Right cardiac atrium (tissue), 5 donors: ENCODE data around the gene ID3. TPM values are rescaled to one million over a fixed set of nuclear protein-coding genes. Genes with fewer than 3 reads are reported as not detected.

ENCODE experiments used
- ATAC-seq, 2 donors: fragments of 200-7000 bp; cut with Tn5 transposase; one replicate each; pipeline versions ENCODE4 v1.8.0 to v1.9.1; 2020; ENCODE audit warnings: moderate library complexity in 2 of 2, mild to moderate bottlenecking in 1 of 2
- DNase-seq, 3 donors: peaks; one replicate each; pipeline ENCODE4 v3.0.0-alpha.2; 2020
- H3K27ac ChIP-seq: one replicate; pipeline ENCODE4 v1.5.1; 2013; ENCODE audit warnings: mild to moderate bottlenecking, low read length, control low read depth, moderate library complexity
- H3K27me3 ChIP-seq: one replicate; pipeline ENCODE4 v1.6.1; 2013; ENCODE audit not compliant: control insufficient read depth, insufficient read depth
- H3K4me1 ChIP-seq: one replicate; pipeline ENCODE4 v1.6.1; 2013; ENCODE audit warnings: low read length; ENCODE audit not compliant: control insufficient read depth, insufficient read depth
- H3K4me3 ChIP-seq: one replicate; pipeline ENCODE4 v1.5.1; 2013; ENCODE audit warnings: low read length, control low read depth
- H3K9me3 ChIP-seq: one replicate; pipeline ENCODE4 v1.6.1; 2013; ENCODE audit warnings: low read length; ENCODE audit not compliant: control insufficient read depth
- WGBS: extraction: QIAGEN DNeasy Blood & Tissue Kit; methylation state at CpG from one replicate; pipeline ENCODE4 v1.1.7; 2013; 5-methylcytosine and 5-hydroxymethylcytosine counted together
- intact Hi-C, 4 donors: fragments of 100-400 bp; cut with DNase I; formaldehyde crosslinking; loops; one replicate each; pipeline versions ENCODE4 v1.11.0 to v1.14.0; 2022 to 2023
- polyA plus RNA-seq: library from polyadenylated mRNA; stranded (reverse); fragments of 200-250 nt; gene quantifications from one replicate; pipeline ENCODE4 v1.2.3, GENCODE V29; 2013
- total RNA-seq, 4 donors: library from RNA; stranded (reverse); fragmentation: NEBNext Ultra II Directional; extraction: Animal tissue kit (Norgen Biotek cat#: 25700); gene quantifications; one replicate each; pipeline ENCODE4 v1.2.1, GENCODE V29; 2021
- donor health status: healthy with polysubstance abuse.
- donor health status: DM: no; HTN: yes; CAD: no.
- donor health status: DM: no; HTN: no; CAD: no.
- donor health status: DM: no; HTN: yes; CAD: no; lungs with severe emphysema.
- donor health status: DM: yes; HTN: yes; CAD: no.

ID3 gene
- total and polyA plus RNA-seq, 5 donors: 162 to 225 (median 179) TPM

GRCh38 chr1:23530087-23530746 lies 29.1 kb downstream of the ID3 start:
- 7% methylated on average over 22 of the region's 22 CpGs for WGBS
- DNase-seq (no peak), ATAC-seq (peak in 1 of 2 donors; percentile 2)

GRCh38 chr1:23529146-23530086 lies 29.9 kb downstream of the ID3 start:
- no peaks in the 10 kb centered on the region for H3K9me3 ChIP-seq
- H3K4me3 ChIP-seq: no peak overlapping the region
- WGBS: 64% methylated on average over 8 of the region's 8 CpGs
- intact Hi-C loops: loop anchor here in 1 of 4 donors (10.0 kb wide), 1 partner anchor 245 kb away; no protein-coding TSS in a partner anchor
- H3K27ac ChIP-seq: no peak overlapping the region
- no peak for ATAC-seq
- no peaks in the 10 kb centered on the region for H3K4me1 ChIP-seq
- H3K27me3 ChIP-seq: no peaks in the 10 kb centered on the region
- no peak for DNase-seq

More at GRCh38 chr1:23530087-23530746, 29.1 kb downstream of the ID3 start:
- peak overlapping the region; percentile 53 for H3K4me3 ChIP-seq
- intact Hi-C loops: loop anchor here in 1 of 4 donors (10.0 kb wide), 1 partner anchor 245 kb away; no protein-coding TSS in a partner anchor
- no peaks in the 10 kb centered on the region for H3K4me1 ChIP-seq
- no peaks in the 10 kb centered on the region for H3K9me3 ChIP-seq
- H3K27ac ChIP-seq: no peak overlapping the region
- no peaks in the 10 kb centered on the region for H3K27me3 ChIP-seq

GRCh38 chr1:23528250-23528978 lies 30.9 kb downstream of the ID3 start:
- no peaks in the 10 kb centered on the region for H3K9me3 ChIP-seq
- intact Hi-C loops: no loop called here
- no peaks in the 10 kb centered on the region for H3K4me1 ChIP-seq
- 13% methylated on average over 9 of the region's 9 CpGs for WGBS
- H3K4me3 ChIP-seq: no peak overlapping the region
- no peaks in the 10 kb centered on the region for H3K27me3 ChIP-seq
- DNase-seq: peak; percentile 86 to 92 (median 92)
- ATAC-seq: peak; percentile 70 to 82
- H3K27ac ChIP-seq: no peak overlapping the region

GRCh38 chr1:23527900-23528249 lies 31.4 kb downstream of the ID3 start:
- no peak for ATAC-seq
- no peak overlapping the region for H3K4me3 ChIP-seq
- no peaks in the 10 kb centered on the region for H3K27me3 ChIP-seq
- intact Hi-C loops: no loop called here
- WGBS: 68% methylated on average over 6 of the region's 6 CpGs
- no peaks in the 10 kb centered on the region for H3K4me1 ChIP-seq
- H3K27ac ChIP-seq: no peak overlapping the region
- DNase-seq: no peak
- H3K9me3 ChIP-seq: no peaks in the 10 kb centered on the region

- intact Hi-C loops: no loop called here
- 91% methylated on average over 7 of the region's 7 CpGs for WGBS
- ATAC-seq (no peak), DNase-seq (no peak)
- H3K27me3 ChIP-seq: no peaks in the 10 kb centered on the region
- no peak overlapping the region for H3K27ac ChIP-seq
- H3K4me3 ChIP-seq: no peak overlapping the region
- H3K9me3 ChIP-seq: no peaks in the 10 kb centered on the region
- H3K4me1 ChIP-seq: no peaks in the 10 kb centered on the region
Observed at GRCh38 chr1:23527366-23527765, 31.9 kb downstream of the ID3 start.

GRCh38 chr1:23526329-23527041 lies 32.8 kb downstream of the ID3 start:
- no peak overlapping the region for H3K27ac ChIP-seq
- no peaks in the 10 kb centered on the region for H3K27me3 ChIP-seq
- no peaks in the 10 kb centered on the region for H3K4me1 ChIP-seq
- ATAC-seq (no peak), DNase-seq (no peak)
- no peak overlapping the region for H3K4me3 ChIP-seq
- H3K9me3 ChIP-seq: no peaks in the 10 kb centered on the region
- intact Hi-C loops: no loop called here
- WGBS: 96% methylated on average over 8 of the region's 8 CpGs

- ATAC-seq (no peak), DNase-seq (no peak)
- Histone ChIP-seq H3K9me3 (no peaks in the 10 kb centered on the region), H3K4me3 (no peak overlapping the region), H3K27ac (no peak overlapping the region), H3K27me3 (no peaks in the 10 kb centered on the region), H3K4me1 (no peaks in the 10 kb centered on the region)
- WGBS: 74% methylated on average over 5 of the region's 5 CpGs
- intact Hi-C loops: no loop called here
Observed at GRCh38 chr1:23525558-23526250, 33.6 kb downstream of the ID3 start.

- intact Hi-C loops: no loop called here
- Histone ChIP-seq H3K27me3 (no peaks in the 10 kb centered on the region), H3K4me1 (no peaks in the 10 kb centered on the region), H3K9me3 (no peaks in the 10 kb centered on the region), H3K27ac (no peak overlapping the region), H3K4me3 (no peak overlapping the region)
- ATAC-seq (peak in 1 of 2 donors; percentile 15), DNase-seq (peak in 2 of 3 donors; percentile 54 to 60)
- 53% methylated on average over 9 of the region's 9 CpGs for WGBS
Observed at GRCh38 chr1:23524716-23525401, 34.4 kb downstream of the ID3 start.

- Histone ChIP-seq H3K27ac (no peak overlapping the region), H3K4me1 (no peaks in the 10 kb centered on the region), H3K4me3 (no peak overlapping the region), H3K9me3 (no peaks in the 10 kb centered on the region), H3K27me3 (no peaks in the 10 kb centered on the region)
- DNase-seq (no peak), ATAC-seq (no peak)
- WGBS: 72% methylated on average over 3 of the region's 3 CpGs
- intact Hi-C loops: no loop called here
Observed at GRCh38 chr1:23524163-23524562, 35.1 kb downstream of the ID3 start.
